Breast epithelium (tissue), 3 donors: ENCODE results near the gene SLC22A3.
"Not testable (repeated sequence)": the region's sequence is repeated elsewhere in the genome, so short reads cannot be mapped to it uniquely, and the experiment has no call there.

Experiments used
- POLR2A ChIP-seq: fragments of 450-650 bp; IDR thresholded peaks from one replicate; pipeline ENCODE4 v1.6.1; 2016; ENCODE audit warnings: antibody characterized with exemption, mild to moderate bottlenecking, moderate library complexity
- POLR2AphosphoS5 ChIP-seq, 3 donors: sonication (generic); formaldehyde crosslinking; IDR thresholded peaks; one replicate each; pipeline ENCODE4 v1.6.1; 2017; ENCODE audit warnings: antibody characterized with exemption in 3 of 3
- TF ChIP-seq, protein P1 (sequence below), 3 donors: fragments of 450-650 bp; IDR thresholded peaks; one replicate each; pipeline ENCODE4 v1.5.1; 2016 to 2017; ENCODE audit warnings: antibody characterized with exemption in 3 of 3, mild to moderate bottlenecking in 3 of 3, moderate library complexity in 3 of 3

GRCh38 chr6:160476056-160476455 is 127.9 kb downstream of the SLC22A3 start:
- TF ChIP-seq, protein P1, sequence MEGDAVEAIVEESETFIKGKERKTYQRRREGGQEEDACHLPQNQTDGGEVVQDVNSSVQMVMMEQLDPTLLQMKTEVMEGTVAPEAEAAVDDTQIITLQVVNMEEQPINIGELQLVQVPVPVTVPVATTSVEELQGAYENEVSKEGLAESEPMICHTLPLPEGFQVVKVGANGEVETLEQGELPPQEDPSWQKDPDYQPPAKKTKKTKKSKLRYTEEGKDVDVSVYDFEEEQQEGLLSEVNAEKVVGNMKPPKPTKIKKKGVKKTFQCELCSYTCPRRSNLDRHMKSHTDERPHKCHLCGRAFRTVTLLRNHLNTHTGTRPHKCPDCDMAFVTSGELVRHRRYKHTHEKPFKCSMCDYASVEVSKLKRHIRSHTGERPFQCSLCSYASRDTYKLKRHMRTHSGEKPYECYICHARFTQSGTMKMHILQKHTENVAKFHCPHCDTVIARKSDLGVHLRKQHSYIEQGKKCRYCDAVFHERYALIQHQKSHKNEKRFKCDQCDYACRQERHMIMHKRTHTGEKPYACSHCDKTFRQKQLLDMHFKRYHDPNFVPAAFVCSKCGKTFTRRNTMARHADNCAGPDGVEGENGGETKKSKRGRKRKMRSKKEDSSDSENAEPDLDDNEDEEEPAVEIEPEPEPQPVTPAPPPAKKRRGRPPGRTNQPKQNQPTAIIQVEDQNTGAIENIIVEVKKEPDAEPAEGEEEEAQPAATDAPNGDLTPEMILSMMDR (IDR thresholded peaks at IDR 0.05) = not testable (repeated sequence)
- TF ChIP-seq POLR2A; POLR2AphosphoS5 (IDR thresholded peaks at IDR 0.05): not testable (repeated sequence)
